ENCODE data around the gene CCDC157. TPM values are rescaled to one million over a fixed set of nuclear protein-coding genes. Genes with fewer than 3 reads are reported as not detected.
"Not testable (repeated sequence)": the region's sequence is repeated elsewhere in the genome, so short reads cannot be mapped to it uniquely, and the experiment has no call there.

The CCDC157 gene
- polyA plus RNA-seq, 2 donors, result 1.6 to 2.2 TPM

DNA sequence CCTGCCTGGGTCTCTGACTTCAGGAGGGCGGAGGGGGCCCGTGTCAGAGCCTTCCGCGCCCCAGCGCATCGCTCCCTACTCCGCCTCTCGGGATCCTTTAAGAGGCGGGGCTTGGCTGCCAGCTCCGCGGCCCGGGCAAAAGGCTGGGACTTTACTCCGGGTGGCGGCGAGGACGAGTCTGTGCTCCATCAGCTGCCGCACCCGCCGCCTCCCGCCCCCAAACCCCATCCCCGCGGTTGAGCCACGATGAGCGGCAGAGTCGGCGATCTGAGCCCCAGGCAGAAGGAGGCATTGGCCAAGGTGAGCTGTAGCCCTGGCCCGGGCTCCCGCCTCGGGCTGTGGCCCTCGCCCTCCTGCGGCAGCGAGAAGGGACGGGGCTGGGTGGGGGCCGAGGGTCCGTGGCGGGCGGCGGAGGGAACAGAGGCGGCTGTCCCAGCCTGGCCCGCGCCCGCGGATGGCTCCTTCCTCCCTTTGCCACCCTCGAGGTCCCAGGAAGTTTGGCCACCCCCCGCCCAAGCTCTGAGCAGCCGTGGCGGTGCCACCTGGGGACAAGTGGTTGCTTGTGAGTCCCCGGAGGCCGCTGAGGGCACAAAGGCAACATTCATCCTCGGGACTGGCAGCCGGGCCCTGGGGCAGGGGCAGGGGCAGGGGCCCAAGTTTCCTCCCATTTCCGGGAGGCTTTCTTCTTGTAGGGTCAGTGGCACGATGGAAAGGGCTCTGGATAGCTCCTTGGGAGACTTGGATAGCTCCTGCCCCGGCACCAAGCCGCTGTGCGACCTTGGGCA, 40.3 kb downstream of the CCDC157 start, which contains the start of gene SEC14L2:
SEC14L2 (plus strand) TSS at position 148 of the 785 bp plus-strand sequence; CDS start at position 247, 99 bp downstream.
- H3K4me1 ChIP-seq (ENCODE audit: control insufficient read depth in 2 of 2, insufficient read depth in 2 of 2, low read length in 1 of 2), result peaks cover 2 to 18% of the 10 kb centered on the region in 2 donors
- H3K27ac ChIP-seq (ENCODE audit: low read depth in 2 of 2, low read length in 1 of 2), result peak within 1 kb of the TSS; percentile 5 to 35
- 1 to 2% methylated on average over 39 to 56 of the region's 56 CpGs for WGBS, 2 donors
- no peaks in the 10 kb centered on the region for H3K9me3 ChIP-seq (ENCODE audit: control insufficient read depth in 2 of 2, insufficient read depth in 1 of 2, low read depth in 1 of 2, low read length in 1 of 2)
- no peaks in the 10 kb centered on the region for H3K27me3 ChIP-seq (ENCODE audit: control insufficient read depth in 1 of 2, insufficient read depth in 2 of 2, low read length in 2 of 2)
- H3K4me3 ChIP-seq (ENCODE audit: low read depth in 1 of 2, low read length in 2 of 2), result peak within 1 kb of the TSS; percentile 66 to 71
- peaks cover 0 to 3% of the 10 kb centered on the region in 2 donors for H3K36me3 ChIP-seq (ENCODE audit: control insufficient read depth in 2 of 2, insufficient read depth in 2 of 2, low read length in 1 of 2)

DNA sequence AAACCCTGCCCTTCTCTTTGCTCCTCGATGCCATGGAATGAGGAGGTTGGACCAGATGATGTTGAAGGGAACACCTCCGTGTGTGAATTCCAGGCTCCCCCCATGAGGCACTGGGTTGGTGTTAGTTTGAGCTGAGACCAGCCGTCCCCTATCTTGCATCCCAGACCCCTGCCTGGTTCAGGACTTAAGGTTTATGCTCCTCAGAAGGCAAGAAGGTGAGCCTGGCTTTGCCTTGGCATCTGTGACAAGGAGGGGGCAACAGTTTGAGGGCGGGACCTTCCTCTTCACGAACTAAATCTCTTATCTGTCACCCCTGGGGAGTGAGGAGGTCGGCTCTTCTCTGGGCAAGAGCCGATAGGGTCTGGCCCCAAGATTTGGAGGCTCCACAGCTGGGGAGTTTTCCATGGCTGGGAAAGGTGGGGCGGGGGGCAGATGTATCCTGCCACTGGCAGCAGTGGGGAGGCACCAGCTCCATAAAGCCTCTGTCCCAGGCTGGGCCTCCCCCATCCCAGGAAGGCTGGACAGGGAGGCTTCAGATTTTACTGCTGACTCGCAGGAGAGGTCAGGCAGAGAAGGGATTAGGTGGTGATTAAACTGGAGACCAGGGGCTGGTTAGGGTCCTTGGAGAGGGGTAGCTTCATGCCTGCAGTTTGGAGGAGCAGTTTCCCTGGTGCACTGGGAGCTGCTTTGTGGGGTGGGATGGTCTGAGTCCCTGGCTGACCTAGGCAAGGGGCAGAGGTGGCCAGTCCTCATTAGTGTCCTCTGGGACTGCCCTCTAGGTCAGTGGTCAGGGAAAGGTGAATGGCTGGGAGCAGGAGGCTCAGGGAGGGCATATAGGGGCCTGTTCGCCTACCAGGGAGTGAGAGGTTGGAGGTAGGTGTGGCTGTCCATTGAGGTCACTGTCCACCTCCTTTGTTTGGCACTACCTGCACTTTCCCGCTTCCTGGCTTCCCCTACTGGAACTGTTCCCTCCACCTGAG, 41.1 kb downstream of the CCDC157 start:
- Histone ChIP-seq H3K36me3 (ENCODE audit: control insufficient read depth in 2 of 2, insufficient read depth in 2 of 2, low read length in 1 of 2) (peaks cover 0 to 3% of the 10 kb centered on the region in 2 donors), H3K9me3 (ENCODE audit: control insufficient read depth in 2 of 2, insufficient read depth in 1 of 2, low read depth in 1 of 2, low read length in 1 of 2) (no peaks in the 10 kb centered on the region), H3K4me1 (ENCODE audit: control insufficient read depth in 2 of 2, insufficient read depth in 2 of 2, low read length in 1 of 2) (peaks cover 2 to 18% of the 10 kb centered on the region in 2 donors), H3K27ac (ENCODE audit: low read depth in 2 of 2, low read length in 1 of 2) (peak overlapping the region in 1 of 2 donors; percentile 35), H3K4me3 (ENCODE audit: low read depth in 1 of 2, low read length in 2 of 2) (peak overlapping the region; percentile 66 to 71), H3K27me3 (ENCODE audit: control insufficient read depth in 1 of 2, insufficient read depth in 2 of 2, low read length in 2 of 2) (no peaks in the 10 kb centered on the region)
- WGBS, 2 donors, result 30 to 31% methylated on average over 11 of the region's 11 CpGs

DNA sequence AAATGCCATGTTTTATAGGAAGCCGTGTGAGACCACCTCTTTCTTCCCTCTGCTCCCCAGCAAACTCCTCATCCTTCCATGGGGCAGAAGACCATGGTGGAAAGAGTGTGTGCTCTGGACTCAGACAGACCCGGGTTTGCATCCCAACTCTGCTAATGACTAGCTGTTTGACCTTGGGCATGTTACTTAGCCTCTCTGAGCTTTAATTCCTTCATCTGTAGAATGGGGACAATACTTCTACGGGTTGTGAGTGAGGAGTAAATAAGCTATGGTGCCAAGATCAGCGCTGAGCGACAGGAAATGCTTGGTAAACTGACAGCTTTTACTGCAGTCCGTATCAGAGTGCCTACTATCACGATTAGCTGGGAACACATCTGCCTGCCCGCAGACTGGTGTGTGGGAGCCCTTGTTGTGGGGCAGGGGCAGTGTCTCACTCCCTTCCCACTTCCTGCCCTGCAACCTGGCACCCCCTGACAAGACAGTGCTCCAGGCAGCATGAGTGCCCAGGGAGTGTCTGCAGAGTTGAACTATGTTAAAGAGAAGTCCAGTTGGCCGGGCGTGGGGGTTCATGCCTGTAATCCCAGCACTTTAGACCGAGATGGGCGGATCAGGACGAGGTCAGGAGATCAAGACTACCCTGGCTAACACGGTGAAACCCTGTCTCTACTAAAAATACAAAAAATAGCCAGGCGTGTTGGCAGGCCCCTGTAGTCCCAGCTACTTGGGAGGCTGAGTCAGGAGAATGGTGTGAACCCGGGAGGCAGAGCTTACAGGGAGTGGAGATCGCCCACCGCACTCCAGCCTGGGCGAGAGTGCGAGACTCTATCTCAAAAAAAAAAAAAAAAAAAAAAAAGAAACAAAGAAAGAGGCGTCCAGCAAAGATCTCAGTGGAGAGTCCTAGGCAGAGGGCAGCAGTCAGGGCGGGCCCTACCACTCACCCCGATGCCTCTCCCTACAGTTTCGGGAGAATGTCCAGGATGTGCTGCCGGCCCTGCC, 42.2 kb downstream of the CCDC157 start:
- Histone ChIP-seq H3K27me3 (ENCODE audit: control insufficient read depth in 1 of 2, insufficient read depth in 2 of 2, low read length in 2 of 2) (no peaks in the 10 kb centered on the region), H3K4me1 (ENCODE audit: control insufficient read depth in 2 of 2, insufficient read depth in 2 of 2, low read length in 1 of 2) (peaks cover 2 to 18% of the 10 kb centered on the region in 2 donors), H3K27ac (ENCODE audit: low read depth in 2 of 2, low read length in 1 of 2) (peak overlapping the region in 1 of 2 donors; percentile 31), H3K36me3 (ENCODE audit: control insufficient read depth in 2 of 2, insufficient read depth in 2 of 2, low read length in 1 of 2) (peaks cover 3 to 4% of the 10 kb centered on the region in 2 donors), H3K4me3 (ENCODE audit: low read depth in 1 of 2, low read length in 2 of 2) (peak overlapping the region; percentile 66 to 71), H3K9me3 (ENCODE audit: control insufficient read depth in 2 of 2, insufficient read depth in 1 of 2, low read depth in 1 of 2, low read length in 1 of 2) (no peaks in the 10 kb centered on the region)
- WGBS, 2 donors, result 56 to 60% methylated on average over 24 to 25 of the region's 25 CpGs

DNA sequence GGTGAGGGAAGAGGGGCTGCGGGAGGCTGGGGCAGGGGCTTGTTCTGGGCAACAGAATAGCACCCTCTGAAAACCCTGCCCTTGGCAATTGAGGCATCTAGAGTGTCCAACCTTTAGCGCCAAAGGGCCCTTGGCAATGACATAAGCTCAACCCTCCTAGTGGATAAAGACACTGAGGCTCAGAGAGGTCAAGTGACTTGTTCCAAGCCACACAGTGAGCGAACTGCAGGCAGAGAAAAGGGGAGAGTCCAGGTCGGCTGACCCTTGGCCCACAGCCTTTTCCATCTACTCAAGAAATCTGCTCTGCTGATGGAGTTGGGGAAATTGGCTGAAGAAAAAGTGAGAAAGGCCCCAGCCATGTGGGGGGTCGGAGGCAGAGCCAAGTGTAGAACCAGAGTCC, 42.9 kb downstream of the CCDC157 start:
- Histone ChIP-seq H3K4me3 (ENCODE audit: low read depth in 1 of 2, low read length in 2 of 2) (no peak overlapping the region), H3K9me3 (ENCODE audit: control insufficient read depth in 2 of 2, insufficient read depth in 1 of 2, low read depth in 1 of 2, low read length in 1 of 2) (no peaks in the 10 kb centered on the region), H3K4me1 (ENCODE audit: control insufficient read depth in 2 of 2, insufficient read depth in 2 of 2, low read length in 1 of 2) (peaks cover 2 to 18% of the 10 kb centered on the region in 2 donors), H3K27ac (ENCODE audit: low read depth in 2 of 2, low read length in 1 of 2) (no peak overlapping the region), H3K36me3 (ENCODE audit: control insufficient read depth in 2 of 2, insufficient read depth in 2 of 2, low read length in 1 of 2) (peaks cover 3 to 4% of the 10 kb centered on the region in 2 donors), H3K27me3 (ENCODE audit: control insufficient read depth in 1 of 2, insufficient read depth in 2 of 2, low read length in 2 of 2) (no peaks in the 10 kb centered on the region)
- WGBS, 2 donors, result 83 to 91% methylated on average over 5 of the region's 5 CpGs

DNA sequence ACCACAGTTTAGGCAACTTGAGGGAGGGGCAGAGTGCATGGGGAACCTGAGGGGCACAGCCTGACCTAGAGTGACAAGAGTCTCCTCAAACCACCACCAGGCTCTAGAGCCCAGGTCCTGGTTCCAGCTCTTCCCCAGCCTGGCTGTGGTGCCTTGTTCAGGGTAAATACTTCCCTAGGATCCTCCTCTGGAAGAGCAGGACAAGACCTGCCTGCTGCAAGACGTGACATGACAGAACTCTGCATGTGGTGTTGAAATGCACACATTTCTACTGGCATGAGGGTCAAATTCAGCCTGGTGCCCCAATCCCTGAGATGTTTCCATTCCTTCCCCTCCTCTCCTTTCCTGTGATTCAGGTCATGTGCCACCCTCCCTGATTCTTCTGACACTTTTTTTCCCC, 43.4 kb downstream of the CCDC157 start:
- Histone ChIP-seq H3K9me3 (ENCODE audit: control insufficient read depth in 2 of 2, insufficient read depth in 1 of 2, low read depth in 1 of 2, low read length in 1 of 2) (no peaks in the 10 kb centered on the region), H3K27me3 (ENCODE audit: control insufficient read depth in 1 of 2, insufficient read depth in 2 of 2, low read length in 2 of 2) (no peaks in the 10 kb centered on the region), H3K36me3 (ENCODE audit: control insufficient read depth in 2 of 2, insufficient read depth in 2 of 2, low read length in 1 of 2) (peaks cover 3 to 4% of the 10 kb centered on the region in 2 donors), H3K4me3 (ENCODE audit: low read depth in 1 of 2, low read length in 2 of 2) (no peak overlapping the region), H3K4me1 (ENCODE audit: control insufficient read depth in 2 of 2, insufficient read depth in 2 of 2, low read length in 1 of 2) (peaks cover 2 to 18% of the 10 kb centered on the region in 2 donors), H3K27ac (ENCODE audit: low read depth in 2 of 2, low read length in 1 of 2) (no peak overlapping the region)
- WGBS, 2 donors, result 48 to 71% methylated on average over 1 of the region's 1 CpG

DNA sequence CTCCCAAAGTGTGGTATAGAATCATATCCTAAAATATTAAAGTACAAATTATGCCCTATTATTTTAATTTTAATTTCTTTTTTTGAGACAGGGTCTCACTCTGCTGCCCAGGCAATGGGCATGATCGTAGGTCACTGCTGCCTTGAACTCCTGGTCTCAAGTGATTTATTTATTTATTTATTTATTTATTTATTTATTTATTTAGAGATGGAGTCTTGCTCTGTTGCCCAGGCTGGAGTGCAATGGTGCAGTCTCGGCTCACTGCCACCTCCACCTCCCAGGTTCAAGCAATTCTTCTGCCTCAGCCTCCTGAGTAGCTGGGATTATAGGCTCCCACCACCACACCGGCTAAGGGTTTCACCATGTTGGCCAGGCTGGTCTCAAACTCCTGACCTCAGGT, 44.2 kb downstream of the CCDC157 start:
- peaks cover 2 to 18% of the 10 kb centered on the region in 2 donors for H3K4me1 ChIP-seq (ENCODE audit: control insufficient read depth in 2 of 2, insufficient read depth in 2 of 2, low read length in 1 of 2)
- WGBS, 2 donors, result 98 to 99% methylated on average over 3 of the region's 3 CpGs
- H3K27ac ChIP-seq (ENCODE audit: low read depth in 2 of 2, low read length in 1 of 2); H3K27me3 ChIP-seq (ENCODE audit: control insufficient read depth in 1 of 2, insufficient read depth in 2 of 2, low read length in 2 of 2); H3K9me3 ChIP-seq (ENCODE audit: control insufficient read depth in 2 of 2, insufficient read depth in 1 of 2, low read depth in 1 of 2, low read length in 1 of 2); H3K36me3 ChIP-seq (ENCODE audit: control insufficient read depth in 2 of 2, insufficient read depth in 2 of 2, low read length in 1 of 2); H3K4me3 ChIP-seq (ENCODE audit: low read depth in 1 of 2, low read length in 2 of 2): not testable (repeated sequence)

DNA sequence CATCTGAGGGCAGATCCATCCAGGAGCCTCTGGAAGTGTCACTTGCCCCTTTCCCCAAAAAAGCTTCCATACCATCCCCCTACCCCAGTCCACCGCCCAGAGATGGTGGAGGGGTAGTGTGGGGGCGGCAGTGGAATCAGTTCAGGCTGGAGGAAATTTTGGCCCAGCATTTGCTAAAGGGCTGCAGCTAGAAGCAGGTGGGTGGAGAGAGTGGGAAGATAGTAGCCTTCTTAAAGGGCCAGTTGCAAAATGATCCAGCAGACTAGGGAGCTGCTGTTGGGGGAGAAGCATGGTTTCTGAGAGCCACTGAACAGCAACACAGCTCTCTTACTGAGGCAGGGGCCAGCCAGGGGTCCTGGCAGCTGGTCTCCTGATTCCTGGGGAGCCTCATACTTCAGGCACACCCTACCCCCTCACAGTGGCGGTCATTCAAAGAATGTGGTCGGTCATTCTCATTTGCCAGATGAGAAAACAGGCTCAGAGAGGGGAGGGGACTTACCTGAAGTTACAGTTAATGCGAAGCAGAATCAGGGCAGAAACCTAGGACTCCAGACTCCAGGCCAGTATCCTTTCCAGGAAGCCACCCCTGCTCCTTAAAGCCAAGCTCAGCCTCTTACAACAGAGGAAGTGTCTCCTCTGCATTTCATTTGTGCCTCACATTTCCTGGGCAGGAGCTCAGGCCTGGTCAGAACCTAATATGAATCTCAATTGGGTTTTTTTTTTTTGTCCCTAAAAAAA, 45.4 kb downstream of the CCDC157 start:
- Histone ChIP-seq H3K4me3 (ENCODE audit: low read depth in 1 of 2, low read length in 2 of 2) (no peak overlapping the region), H3K27me3 (ENCODE audit: control insufficient read depth in 1 of 2, insufficient read depth in 2 of 2, low read length in 2 of 2) (no peaks in the 10 kb centered on the region), H3K4me1 (ENCODE audit: control insufficient read depth in 2 of 2, insufficient read depth in 2 of 2, low read length in 1 of 2) (peaks cover 2 to 18% of the 10 kb centered on the region in 2 donors), H3K9me3 (ENCODE audit: control insufficient read depth in 2 of 2, insufficient read depth in 1 of 2, low read depth in 1 of 2, low read length in 1 of 2) (no peaks in the 10 kb centered on the region), H3K36me3 (ENCODE audit: control insufficient read depth in 2 of 2, insufficient read depth in 2 of 2, low read length in 1 of 2) (peaks cover 6 to 8% of the 10 kb centered on the region in 2 donors), H3K27ac (ENCODE audit: low read depth in 2 of 2, low read length in 1 of 2) (no peak overlapping the region)
- 63 to 69% methylated on average over 5 of the region's 5 CpGs for WGBS, 2 donors

DNA sequence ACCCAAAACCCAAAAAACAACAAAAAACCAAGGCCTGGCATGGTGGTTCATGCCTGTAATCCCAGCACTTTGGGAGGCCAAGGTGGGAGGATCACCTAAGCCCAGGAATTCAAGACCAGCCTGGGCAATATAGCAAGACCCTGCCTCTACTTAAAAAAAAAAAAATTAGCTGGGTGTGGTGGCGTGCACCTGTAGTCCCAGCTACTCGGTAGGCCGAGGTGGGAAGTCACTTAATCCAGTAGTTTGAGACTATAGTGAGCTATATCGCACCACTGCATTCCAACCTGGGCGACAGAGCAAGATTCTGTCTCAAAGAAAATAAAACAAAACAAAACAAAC, 45.9 kb downstream of the CCDC157 start:
- H3K27ac ChIP-seq (ENCODE audit: low read depth in 2 of 2, low read length in 1 of 2); H3K9me3 ChIP-seq (ENCODE audit: control insufficient read depth in 2 of 2, insufficient read depth in 1 of 2, low read depth in 1 of 2, low read length in 1 of 2); H3K4me3 ChIP-seq (ENCODE audit: low read depth in 1 of 2, low read length in 2 of 2); H3K27me3 ChIP-seq (ENCODE audit: control insufficient read depth in 1 of 2, insufficient read depth in 2 of 2, low read length in 2 of 2): not testable (repeated sequence)
- H3K4me1 ChIP-seq (ENCODE audit: control insufficient read depth in 2 of 2, insufficient read depth in 2 of 2, low read length in 1 of 2), result peaks cover 2 to 16% of the 10 kb centered on the region in 2 donors
- H3K36me3 ChIP-seq (ENCODE audit: control insufficient read depth in 2 of 2, insufficient read depth in 2 of 2, low read length in 1 of 2), result peaks cover 9 to 11% of the 10 kb centered on the region in 2 donors
- WGBS, 2 donors, result 93 to 95% methylated on average over 5 of the region's 5 CpGs

Data from esophagus (tissue), 2 donors.